GM18502 (cell line): Measurements from ENCODE around the gene LIG3.
"Not testable (repeated sequence)": the region's sequence is repeated elsewhere in the genome, so short reads cannot be mapped to it uniquely, and the experiment has no call there.

Source experiments
- ATAC-seq: cut with Tn5 transposase; IDR thresholded peaks from one replicate; pipeline ENCODE4 v1.9.1; 2021; ENCODE audit warnings: mild to moderate bottlenecking; ENCODE audit not compliant: unreplicated experiment, poor library complexity

LIG3 gene

GRCh38 chr17:34998205-34998604, 17.9 kb downstream of the LIG3 start:
- ATAC-seq = peak; percentile 55

- ATAC-seq = no peak
Observed at GRCh38 chr17:34999456-34999855, 19.1 kb downstream of the LIG3 start.

GRCh38 chr17:35000965-35001364, 20.7 kb downstream of the LIG3 start:
- ATAC-seq = not testable (repeated sequence)

GRCh38 chr17:35001549-35001948, 21.2 kb downstream of the LIG3 start:
- no peak for ATAC-seq

- no peak for ATAC-seq
Observed at GRCh38 chr17:35002876-35003551, 22.7 kb downstream of the LIG3 start.

GRCh38 chr17:35003778-35004177, 23.5 kb downstream of the LIG3 start:
- ATAC-seq = no peak

GRCh38 chr17:35006345-35006744, 26.0 kb downstream of the LIG3 start:
- no peak for ATAC-seq

GRCh38 chr17:35006961-35007360, 26.6 kb downstream of the LIG3 start:
- no peak for ATAC-seq

- ATAC-seq = no peak
Observed at GRCh38 chr17:35010093-35010492, 29.8 kb downstream of the LIG3 start.

- no peak for ATAC-seq
Observed at GRCh38 chr17:35011671-35012216, 31.4 kb downstream of the LIG3 start.

- no peak for ATAC-seq
Observed at GRCh38 chr17:35016369-35016768, 36.1 kb downstream of the LIG3 start.

- no peak for ATAC-seq
Observed at GRCh38 chr17:35017021-35017420, 36.7 kb downstream of the LIG3 start.

GRCh38 chr17:35018814-35019213, 38.5 kb downstream of the LIG3 start:
- no peak for ATAC-seq

GRCh38 chr17:35019386-35020179, 39.3 kb downstream of the LIG3 start:
- ATAC-seq = no peak

GRCh38 chr17:35021520-35022380, 41.4 kb downstream of the LIG3 start:
- no peak for ATAC-seq

- no peak for ATAC-seq
Observed at GRCh38 chr17:35022536-35023063, 42.3 kb downstream of the LIG3 start.

- no peak for ATAC-seq
Observed at GRCh38 chr17:35023538-35023937, 43.2 kb downstream of the LIG3 start.

- no peak for ATAC-seq
Observed at GRCh38 chr17:35025541-35025940, 45.2 kb downstream of the LIG3 start.

GRCh38 chr17:35028097-35028496, 47.8 kb downstream of the LIG3 start:
- ATAC-seq = not testable (repeated sequence)

GRCh38 chr17:35028531-35029262, 48.4 kb downstream of the LIG3 start:
- ATAC-seq = no peak
